ENCODE results near the gene ZBTB32.

ZBTB32 gene

GRCh38 chr19:35744430-35745327, 40.3 kb downstream of the ZBTB32 start:
- Histone ChIP-seq H3K27me3 (ENCODE audit: control insufficient read depth in 1 of 2, insufficient read depth in 1 of 2, low read length in 2 of 2) (no peaks in the 10 kb centered on the region), H2BK120ac (ENCODE audit: low read depth, low read length) (peak overlapping the region; percentile 99), H3K79me1 (replicated peaks; ENCODE audit: low read length, poor library complexity, severe bottlenecking) (peaks cover 31% of the 10 kb centered on the region), H4K8ac (ENCODE audit: low read length) (peak overlapping the region; percentile 70), H3K4ac (ENCODE audit: low read depth in 1 of 2, low read length in 2 of 2) (peak overlapping the region; percentile 92 to 93), H3K4me2 (ENCODE audit: low read length, poor library complexity, severe bottlenecking) (peak overlapping the region; percentile 80), H2AFZ (ENCODE audit: low read depth, low read length) (peak overlapping the region; percentile 72), H3K18ac (ENCODE audit: low read depth in 1 of 2, low read length in 2 of 2) (peak overlapping the region; percentile 41 to 95), H3K14ac (ENCODE audit: low read length in 2 of 2) (peak overlapping the region in 1 of 2 experiments; percentile 97), H3K4me1 (ENCODE audit: control insufficient read depth, insufficient read depth, low read depth, low read length) (peaks cover 25% of the 10 kb centered on the region), H2BK12ac (ENCODE audit: low read length in 2 of 2) (no peak overlapping the region), H2AK5ac (ENCODE audit: low read length, severe bottlenecking) (peak overlapping the region; percentile 71), H3K9ac (ENCODE audit: low read length) (peak overlapping the region; percentile 99), H3K23ac (ENCODE audit: low read length in 2 of 2) (no peak overlapping the region), H3K4me3 (ENCODE audit: insufficient read depth in 1 of 2, low read depth in 1 of 2, low read length in 2 of 2) (peak overlapping the region; percentile 65 to 96), H2BK15ac (ENCODE audit: low read depth, poor library complexity, severe bottlenecking) (no peak overlapping the region), H2BK5ac (ENCODE audit: low read depth, low read length, poor library complexity, severe bottlenecking) (peak overlapping the region; percentile 87), H4K91ac (ENCODE audit: low read length) (peak overlapping the region; percentile 90), H3K27ac (ENCODE audit: low read length, poor library complexity, severe bottlenecking) (peak overlapping the region; percentile 98), H3K36me3 (ENCODE audit: control insufficient read depth in 1 of 2, insufficient read depth in 2 of 2, low read depth in 1 of 2, low read length in 2 of 2) (peaks cover 15 to 21% of the 10 kb centered on the region in 2 experiments), H3K9me3 (ENCODE audit: control insufficient read depth, low read length) (no peaks in the 10 kb centered on the region)
- WGBS: 10% methylated on average over 41 of the region's 41 CpGs
- DNase-seq: peak; percentile 98

GRCh38 chr19:35745328-35746086, 41.1 kb downstream of the ZBTB32 start, which contains the start of the genes PSENEN and U2AF1L4:
TSS of gene PSENEN (plus strand) at chr19:35745651. CDS start at chr19:35745931, 280 bp downstream.
TSS of gene U2AF1L4 (minus strand) at chr19:35745418. CDS start at chr19:35745391, 27 bp downstream.
- under 1% methylated on average over 37 of the region's 40 CpGs for WGBS
- peaks cover 26% of the 10 kb centered on the region for H3K4me1 ChIP-seq (ENCODE audit: control insufficient read depth, insufficient read depth, low read depth, low read length)
- DNase-seq: peak; percentile 99

GRCh38 chr19:35746087-35746462, 41.7 kb downstream of the ZBTB32 start:
- Histone ChIP-seq H2AK5ac (ENCODE audit: low read length, severe bottlenecking) (peak overlapping the region; percentile 76), H2AFZ (ENCODE audit: low read depth, low read length) (no peak overlapping the region), H4K8ac (ENCODE audit: low read length) (no peak overlapping the region), H2BK5ac (ENCODE audit: low read depth, low read length, poor library complexity, severe bottlenecking) (no peak overlapping the region), H3K4me1 (ENCODE audit: control insufficient read depth, insufficient read depth, low read depth, low read length) (peaks cover 22% of the 10 kb centered on the region), H3K4me2 (ENCODE audit: low read length, poor library complexity, severe bottlenecking) (peak overlapping the region; percentile 76), H3K9me3 (ENCODE audit: control insufficient read depth, low read length) (no peaks in the 10 kb centered on the region), H2BK12ac (ENCODE audit: low read length in 2 of 2) (no peak overlapping the region), H2BK120ac (ENCODE audit: low read depth, low read length) (peak overlapping the region; percentile 35), H3K18ac (ENCODE audit: low read depth in 1 of 2, low read length in 2 of 2) (peak overlapping the region in 1 of 2 experiments; percentile 4), H2BK15ac (ENCODE audit: low read depth, poor library complexity, severe bottlenecking) (no peak overlapping the region), H3K4ac (ENCODE audit: low read depth in 1 of 2, low read length in 2 of 2) (peak overlapping the region in 1 of 2 experiments; percentile 57), H3K14ac (ENCODE audit: low read length in 2 of 2) (no peak overlapping the region), H3K4me3 (ENCODE audit: insufficient read depth in 1 of 2, low read depth in 1 of 2, low read length in 2 of 2) (peak overlapping the region; percentile 74 to 96), H3K9ac (ENCODE audit: low read length) (peak overlapping the region; percentile 99), H3K27ac (ENCODE audit: low read length, poor library complexity, severe bottlenecking) (peak overlapping the region; percentile 33), H3K79me1 (replicated peaks; ENCODE audit: low read length, poor library complexity, severe bottlenecking) (peaks cover 37% of the 10 kb centered on the region), H3K23ac (ENCODE audit: low read length in 2 of 2) (no peak overlapping the region), H3K27me3 (ENCODE audit: control insufficient read depth in 1 of 2, insufficient read depth in 1 of 2, low read length in 2 of 2) (no peaks in the 10 kb centered on the region), H3K36me3 (ENCODE audit: control insufficient read depth in 1 of 2, insufficient read depth in 2 of 2, low read depth in 1 of 2, low read length in 2 of 2) (peaks cover 16 to 21% of the 10 kb centered on the region in 2 experiments), H4K91ac (ENCODE audit: low read length) (no peak overlapping the region)
- DNase-seq: no peak
- 22% methylated on average over 4 of the region's 4 CpGs for WGBS

More at GRCh38 chr19:35745328-35746086, 41.1 kb downstream of the ZBTB32 start, which contains the start of the genes PSENEN and U2AF1L4:
- H3K27ac ChIP-seq (ENCODE audit: low read length, poor library complexity, severe bottlenecking): peak within 1 kb of the TSS; percentile 98
- no peak within 1 kb of the TSS for H2BK12ac ChIP-seq (ENCODE audit: low read length in 2 of 2)
- peak within 1 kb of the TSS; percentile 82 for H2AK5ac ChIP-seq (ENCODE audit: low read length, severe bottlenecking)
- H3K4me2 ChIP-seq (ENCODE audit: low read length, poor library complexity, severe bottlenecking): peak within 1 kb of the TSS; percentile 80
- H3K18ac ChIP-seq (ENCODE audit: low read depth in 1 of 2, low read length in 2 of 2): peak within 1 kb of the TSS; percentile 67 to 95
- H3K79me1 ChIP-seq (replicated peaks; ENCODE audit: low read length, poor library complexity, severe bottlenecking): peaks cover 37% of the 10 kb centered on the region
- H3K9ac ChIP-seq (ENCODE audit: low read length): peak within 1 kb of the TSS; percentile 99
- no peaks in the 10 kb centered on the region for H3K27me3 ChIP-seq (ENCODE audit: control insufficient read depth in 1 of 2, insufficient read depth in 1 of 2, low read length in 2 of 2)
- peak within 1 kb of the TSS; percentile 87 for H2BK5ac ChIP-seq (ENCODE audit: low read depth, low read length, poor library complexity, severe bottlenecking)
- peak within 1 kb of the TSS; percentile 92 to 93 for H3K4ac ChIP-seq (ENCODE audit: low read depth in 1 of 2, low read length in 2 of 2)
- H2BK15ac ChIP-seq (ENCODE audit: low read depth, poor library complexity, severe bottlenecking): peak within 1 kb of the TSS; percentile 30
- H3K36me3 ChIP-seq (ENCODE audit: control insufficient read depth in 1 of 2, insufficient read depth in 2 of 2, low read depth in 1 of 2, low read length in 2 of 2): peaks cover 16 to 21% of the 10 kb centered on the region in 2 experiments
- H4K91ac ChIP-seq (ENCODE audit: low read length): peak within 1 kb of the TSS; percentile 90
- H3K4me3 ChIP-seq (ENCODE audit: insufficient read depth in 1 of 2, low read depth in 1 of 2, low read length in 2 of 2): peak within 1 kb of the TSS; percentile 74 to 96
- H2AFZ ChIP-seq (ENCODE audit: low read depth, low read length): peak within 1 kb of the TSS; percentile 72
- peak within 1 kb of the TSS in 1 of 2 experiments; percentile 97 for H3K14ac ChIP-seq (ENCODE audit: low read length in 2 of 2)
- peak within 1 kb of the TSS; percentile 70 for H4K8ac ChIP-seq (ENCODE audit: low read length)
- no peak within 1 kb of the TSS for H3K23ac ChIP-seq (ENCODE audit: low read length in 2 of 2)
- no peaks in the 10 kb centered on the region for H3K9me3 ChIP-seq (ENCODE audit: control insufficient read depth, low read length)
- H2BK120ac ChIP-seq (ENCODE audit: low read depth, low read length): peak within 1 kb of the TSS; percentile 99

All from mesenchymal stem cell (in vitro differentiated cells and primary cell).